Measurements from ENCODE around the gene DNAJB5.
"Not testable (repeated sequence)": the region's sequence is repeated elsewhere in the genome, so short reads cannot be mapped to it uniquely, and the experiment has no call there.

DNAJB5 gene

DNA sequence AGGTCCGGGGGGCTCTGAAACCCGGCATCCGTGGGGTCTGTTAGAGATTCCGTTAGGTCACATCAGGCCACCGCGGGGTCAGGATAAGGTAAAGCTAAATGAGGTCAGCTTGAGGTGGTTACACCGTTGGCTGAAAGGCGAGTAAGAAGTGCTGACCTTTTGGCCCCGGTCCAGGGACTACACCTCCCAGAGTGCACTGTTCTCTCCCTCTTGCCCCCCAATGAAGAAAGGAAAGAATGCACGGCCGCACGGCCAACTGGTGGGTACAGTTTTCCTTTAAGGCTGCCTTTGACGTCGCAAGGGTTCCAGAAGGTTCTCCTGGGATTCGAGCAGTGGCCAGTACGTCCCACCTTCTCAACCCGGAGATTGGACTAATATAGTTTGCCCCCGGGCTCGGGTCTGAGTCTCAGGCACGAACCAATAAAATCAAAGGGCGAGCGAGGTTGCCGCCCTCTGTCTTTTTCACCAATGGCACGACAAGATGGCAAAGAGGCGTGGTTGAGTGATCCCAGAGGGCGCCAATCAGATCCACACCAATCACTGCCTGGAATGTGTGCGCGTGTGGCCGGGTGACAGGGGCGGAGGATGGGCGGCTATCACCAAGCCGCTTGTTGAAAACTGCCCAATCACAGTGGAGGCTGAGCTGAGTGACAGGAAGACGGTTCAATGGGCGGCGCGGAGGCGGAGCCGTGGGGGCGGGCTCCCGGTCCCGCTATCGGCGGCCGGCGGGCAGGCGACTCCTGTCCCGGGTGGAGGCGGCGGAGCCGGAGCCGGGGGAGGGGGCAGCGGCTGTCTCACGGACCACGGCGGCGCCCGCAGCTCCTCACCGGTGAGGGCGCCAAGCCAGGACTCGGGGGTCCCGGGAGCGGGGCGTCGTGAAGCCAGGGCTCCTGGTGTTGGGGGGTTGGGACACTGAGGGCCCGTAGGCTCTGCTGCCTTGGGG lies at the start of gene DNAJB5:
Gene DNAJB5, plus strand, starts transcription at position 743 of the 943 bp plus-strand sequence. CDS start 886 bp downstream, outside the sequence.
- DNase-seq = peak; percentile 96

DNA sequence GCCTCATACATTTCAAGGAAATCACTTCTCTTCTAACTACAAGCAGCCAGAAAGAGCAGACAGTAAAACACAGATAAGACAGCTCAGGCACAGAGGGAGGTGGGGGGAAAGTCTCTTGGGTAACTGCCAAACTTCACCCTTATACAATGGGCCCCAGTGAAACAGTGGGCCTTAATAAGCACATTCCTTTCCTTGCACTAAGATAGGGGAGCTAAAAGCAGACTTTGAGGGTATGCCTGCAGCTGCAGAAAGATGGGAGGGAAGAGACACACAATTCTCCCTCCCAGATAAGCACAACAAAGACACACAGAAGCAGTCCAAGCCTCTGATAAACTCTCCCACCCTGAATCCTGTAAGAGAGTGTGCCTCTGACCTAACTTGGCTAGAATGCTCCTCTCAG lies 49.6 kb upstream of the DNAJB5 start:
- not testable (repeated sequence) for DNase-seq

DNA sequence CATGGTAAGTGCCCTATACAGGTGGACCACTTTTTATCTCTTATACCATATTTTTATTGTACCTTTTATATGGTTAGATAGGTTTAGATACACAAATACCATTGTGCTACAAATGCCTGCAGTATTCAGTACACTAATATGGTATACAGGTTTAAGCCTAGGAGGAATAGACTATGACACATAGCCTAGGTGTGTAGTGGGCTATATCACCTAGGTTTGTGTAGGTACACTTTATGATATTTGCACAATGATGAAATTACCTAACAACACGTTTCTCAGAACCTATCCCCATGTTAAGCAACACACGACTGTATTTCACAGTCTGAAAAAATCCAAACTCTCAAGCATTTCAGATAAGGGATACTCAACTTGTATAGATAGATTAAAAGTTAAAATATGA lies 41.1 kb upstream of the DNAJB5 start:
- DNase-seq = no peak

DNA sequence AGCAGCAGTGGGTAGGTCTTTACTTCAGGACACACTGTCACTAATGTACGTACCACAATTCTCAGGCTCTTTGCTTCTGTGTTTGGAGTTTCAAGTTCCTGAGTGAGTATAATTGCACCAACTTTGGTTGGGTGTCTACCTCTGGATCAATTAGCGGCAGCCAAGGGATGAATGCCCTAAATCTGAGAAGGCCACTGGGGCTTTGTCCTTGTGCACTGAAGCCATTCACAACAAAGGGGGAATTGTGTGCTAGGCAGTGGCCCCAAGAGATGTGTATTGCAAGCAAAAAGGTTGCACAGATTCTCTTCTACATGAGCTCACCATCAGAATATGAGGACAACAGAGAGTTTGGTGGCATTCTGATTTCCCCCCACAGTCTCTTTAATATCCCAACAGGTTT lies 35.3 kb upstream of the DNAJB5 start:
- DNase-seq = no peak

DNA sequence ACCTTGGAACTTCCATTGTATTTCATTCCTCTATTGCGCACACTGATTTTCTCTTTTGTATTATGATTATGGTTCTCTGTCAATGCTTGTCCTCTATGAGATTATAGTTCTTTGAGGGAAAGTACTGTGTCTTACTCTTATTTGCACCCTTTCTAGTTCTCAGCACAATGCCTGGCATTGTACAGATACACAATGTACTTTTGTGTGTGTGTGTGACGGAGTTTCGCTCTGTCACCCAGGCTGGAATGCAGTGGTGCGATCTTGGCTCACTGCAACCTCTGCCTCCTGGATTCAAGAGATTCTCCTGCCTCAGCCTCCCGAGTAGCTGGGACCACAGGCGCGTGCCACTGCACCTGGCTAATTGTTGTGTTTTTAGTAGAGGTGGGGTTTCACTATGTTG lies 33.5 kb upstream of the DNAJB5 start:
- not testable (repeated sequence) for DNase-seq

DNA sequence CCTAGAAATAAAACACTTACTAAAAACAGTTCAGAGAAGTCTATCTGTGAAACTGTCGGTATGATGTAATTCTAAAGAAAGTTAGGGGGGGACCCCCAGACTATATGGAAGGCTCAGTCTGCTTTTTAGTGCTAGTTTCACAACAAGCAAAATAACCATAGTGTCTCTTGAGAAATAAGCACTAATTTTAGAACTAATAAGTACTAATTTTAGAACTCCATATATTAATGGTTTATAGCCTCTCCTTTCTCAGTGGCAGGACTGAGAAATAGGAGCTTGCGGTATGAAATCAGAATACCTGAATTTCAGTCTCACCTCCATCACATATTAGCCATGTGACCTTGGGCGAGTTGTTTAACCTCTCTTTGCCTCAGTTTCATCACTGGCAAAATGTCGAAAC lies 32.9 kb upstream of the DNAJB5 start:
- no peak for DNase-seq

DNA sequence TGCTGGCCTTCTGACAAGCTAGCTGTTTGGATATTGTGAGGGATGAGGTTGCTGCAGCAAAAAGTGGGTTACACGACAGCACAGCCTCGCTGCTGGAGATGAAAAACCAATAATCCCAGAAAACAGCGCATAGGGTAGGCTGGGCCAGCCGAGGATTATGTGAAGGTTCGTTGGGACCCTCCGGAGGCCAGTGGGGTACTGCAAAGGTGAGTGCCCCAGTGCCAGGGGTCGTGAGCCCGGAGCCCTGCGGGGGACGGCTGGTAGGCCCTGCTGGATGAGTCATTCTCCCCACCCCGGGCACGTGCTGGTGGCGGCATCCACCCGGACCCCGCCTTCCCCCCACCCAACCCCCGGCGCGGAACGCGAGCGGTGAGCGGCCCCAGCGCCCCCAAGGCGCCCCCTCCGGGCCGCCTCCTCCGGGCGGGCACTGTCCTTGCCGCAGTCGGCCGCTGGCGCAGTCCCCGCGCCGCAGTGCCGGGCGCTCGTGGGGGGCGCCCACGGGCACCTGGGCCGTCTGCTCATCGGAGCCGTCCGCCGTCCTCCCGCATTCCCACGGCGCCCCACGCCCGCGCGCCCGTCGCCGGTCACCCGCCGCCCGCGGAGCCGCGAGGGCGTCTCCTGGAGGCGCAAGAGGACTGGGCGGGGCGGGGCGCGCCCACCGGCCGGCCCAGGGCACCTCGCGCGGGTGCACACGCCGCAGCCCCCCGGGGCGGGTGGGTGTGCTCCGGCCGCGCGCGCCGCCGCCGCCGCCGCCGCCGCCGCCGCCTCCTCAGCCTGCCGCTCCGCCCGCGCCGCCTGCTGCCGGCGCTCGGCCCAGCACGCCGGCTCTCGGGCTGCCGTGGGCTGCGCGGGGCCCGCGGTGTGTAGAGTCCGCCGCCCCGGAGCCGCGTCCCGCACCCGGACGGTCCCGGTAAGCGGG lies 31.8 kb upstream of the DNAJB5 start, which contains the start of gene PHF24:
Gene PHF24, plus strand, starts transcription at position 794 of the 919 bp plus-strand sequence. CDS start 13,014 bp downstream, outside the sequence.
- no peak for DNase-seq

DNA sequence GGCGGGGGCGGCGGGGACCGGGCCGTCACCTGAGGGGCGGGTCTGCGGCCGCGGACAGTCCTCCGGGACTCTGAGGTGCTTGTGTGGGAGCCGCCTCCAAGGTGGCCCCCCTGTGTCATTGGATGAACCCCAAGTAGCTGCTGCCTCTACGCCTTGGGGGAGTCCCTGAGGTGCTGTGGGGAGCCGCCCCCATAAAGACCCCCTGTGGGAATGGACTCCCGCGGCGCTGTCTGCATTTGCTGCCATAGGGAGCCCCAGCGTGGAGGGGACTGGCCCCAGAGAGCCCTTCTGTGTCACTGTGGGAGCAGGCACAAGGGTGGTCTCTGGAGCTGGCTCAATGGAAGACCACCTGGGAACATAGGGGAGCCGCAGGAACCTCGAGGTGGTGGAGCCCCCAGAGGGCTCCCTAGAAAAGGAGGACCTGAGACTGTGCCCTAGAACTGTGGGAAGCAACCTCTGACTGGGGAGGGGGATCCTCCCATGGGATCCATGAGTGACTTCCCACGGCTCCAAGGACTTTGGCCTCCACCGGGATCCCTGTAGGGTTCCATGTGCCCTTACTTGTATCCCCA lies 31.0 kb upstream of the DNAJB5 start:
- DNase-seq = no peak

DNA sequence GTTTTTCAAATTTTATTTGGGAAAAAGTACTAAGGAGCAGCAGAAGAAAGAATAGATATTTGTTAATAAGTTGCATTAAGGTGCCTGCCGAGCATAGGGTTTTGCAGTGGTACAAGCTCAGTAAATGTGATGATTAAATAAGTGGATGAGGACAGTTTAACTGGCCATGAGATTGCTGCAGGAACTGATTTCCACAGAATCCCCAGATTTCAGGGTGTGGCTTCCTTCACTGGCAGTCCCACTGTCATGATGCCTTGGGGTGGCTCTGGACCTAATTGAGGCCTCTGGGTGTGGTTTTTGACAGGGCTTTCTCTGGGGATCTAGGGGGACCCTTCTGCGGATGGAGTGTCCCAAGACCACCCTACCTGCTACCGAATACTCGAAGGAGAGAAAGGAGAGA lies 30.1 kb upstream of the DNAJB5 start:
- no peak for DNase-seq

DNA sequence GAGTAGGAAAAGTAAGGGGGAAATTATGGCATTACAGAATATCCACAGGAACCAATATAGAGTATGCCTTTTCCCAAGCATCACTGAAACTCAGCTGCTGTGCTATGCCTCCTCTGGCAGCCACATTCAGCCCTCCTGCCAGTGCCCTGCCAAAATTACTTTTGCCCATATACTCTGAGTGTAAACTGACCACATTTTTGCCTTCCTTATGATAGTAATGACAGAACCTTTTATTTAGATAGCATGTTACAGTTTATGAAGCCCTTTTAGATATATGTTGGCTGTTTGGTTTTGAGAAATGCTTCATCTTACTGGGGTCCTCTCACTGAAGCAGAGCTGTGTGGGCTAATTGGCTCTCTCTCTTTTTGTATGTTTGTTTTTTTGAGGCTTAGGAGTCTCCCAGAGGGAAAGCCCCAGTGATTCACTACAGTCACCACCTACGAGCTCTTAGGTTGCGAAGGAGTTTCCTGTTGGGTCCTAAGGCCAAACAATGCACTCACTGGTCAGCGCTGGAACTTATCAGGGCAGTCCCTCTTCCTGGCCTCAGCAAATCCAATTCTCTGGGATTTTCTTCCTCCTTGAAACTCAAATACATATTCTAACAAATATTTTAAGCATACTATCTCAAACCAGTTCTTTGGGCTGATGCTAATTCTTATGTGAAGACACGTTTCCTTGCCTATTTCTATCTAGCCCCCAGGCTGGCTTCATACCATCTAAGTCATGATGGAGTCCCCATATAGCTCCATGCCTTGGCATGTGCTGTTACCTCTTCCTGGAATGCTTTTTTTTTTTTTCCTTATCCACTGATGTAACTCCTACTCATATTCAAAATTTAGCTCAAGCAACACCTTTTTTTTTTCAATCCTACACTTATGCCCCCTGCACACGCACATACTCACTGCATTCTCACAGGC lies 27.7 kb upstream of the DNAJB5 start:
- no peak for DNase-seq

DNA sequence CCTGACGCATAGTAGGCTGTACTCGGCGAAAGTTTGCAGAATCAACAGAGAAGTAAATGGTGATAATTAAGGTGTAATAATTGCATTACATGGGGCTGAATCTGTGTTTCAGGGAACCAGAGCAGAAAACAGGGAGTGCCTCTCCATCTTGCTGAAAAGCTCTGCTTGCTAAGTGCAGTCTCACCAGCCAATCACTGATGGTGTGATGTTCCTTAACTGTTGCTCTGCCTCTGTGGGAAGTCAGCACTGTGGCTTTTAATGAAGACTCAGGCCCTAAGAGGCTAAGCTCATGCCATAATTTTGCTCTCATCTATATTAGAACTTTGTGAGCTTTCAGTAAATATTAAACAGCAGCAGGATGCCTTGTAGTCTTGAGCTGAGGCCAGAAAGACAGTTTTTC lies 27.0 kb upstream of the DNAJB5 start:
- DNase-seq = no peak

DNA sequence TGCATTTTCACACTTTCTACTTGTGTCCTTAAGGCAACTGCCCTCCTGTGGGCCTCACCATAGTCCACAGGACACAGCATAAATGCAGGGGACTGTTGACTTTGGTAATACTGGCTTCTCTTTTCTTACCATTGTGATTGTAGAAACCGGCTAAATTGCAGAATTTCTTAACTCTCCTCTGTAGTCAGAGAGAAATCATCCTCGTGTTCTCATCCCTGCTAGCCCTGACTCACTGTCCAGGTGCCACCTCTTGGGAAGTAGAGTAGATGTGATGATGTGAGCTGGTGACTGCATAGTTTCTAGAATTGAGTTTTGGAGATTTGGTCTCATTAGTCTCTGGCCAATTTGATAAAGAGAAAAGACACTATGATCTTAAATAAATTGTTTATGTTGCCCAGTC lies 26.0 kb upstream of the DNAJB5 start:
- no peak for DNase-seq

DNA sequence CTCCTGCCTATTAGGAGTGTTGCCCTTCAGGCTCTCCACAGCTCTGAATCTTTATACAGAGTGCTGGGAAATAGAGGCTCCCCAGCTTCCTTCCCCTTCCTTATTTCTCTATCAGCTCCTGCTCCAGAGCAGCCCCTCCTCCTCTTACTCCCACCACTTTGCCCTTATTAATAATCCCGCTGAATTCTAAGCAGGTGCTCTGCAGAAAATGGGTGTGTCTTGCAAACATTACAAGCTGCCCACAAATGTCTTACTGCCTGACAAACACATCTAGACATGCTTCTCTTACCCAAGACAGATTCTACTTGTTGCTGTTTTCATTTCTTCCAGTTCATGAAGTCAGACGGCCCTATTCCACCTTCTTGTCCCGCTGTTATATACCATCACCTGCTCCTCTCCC lies 25.1 kb upstream of the DNAJB5 start:
- no peak for DNase-seq

DNA sequence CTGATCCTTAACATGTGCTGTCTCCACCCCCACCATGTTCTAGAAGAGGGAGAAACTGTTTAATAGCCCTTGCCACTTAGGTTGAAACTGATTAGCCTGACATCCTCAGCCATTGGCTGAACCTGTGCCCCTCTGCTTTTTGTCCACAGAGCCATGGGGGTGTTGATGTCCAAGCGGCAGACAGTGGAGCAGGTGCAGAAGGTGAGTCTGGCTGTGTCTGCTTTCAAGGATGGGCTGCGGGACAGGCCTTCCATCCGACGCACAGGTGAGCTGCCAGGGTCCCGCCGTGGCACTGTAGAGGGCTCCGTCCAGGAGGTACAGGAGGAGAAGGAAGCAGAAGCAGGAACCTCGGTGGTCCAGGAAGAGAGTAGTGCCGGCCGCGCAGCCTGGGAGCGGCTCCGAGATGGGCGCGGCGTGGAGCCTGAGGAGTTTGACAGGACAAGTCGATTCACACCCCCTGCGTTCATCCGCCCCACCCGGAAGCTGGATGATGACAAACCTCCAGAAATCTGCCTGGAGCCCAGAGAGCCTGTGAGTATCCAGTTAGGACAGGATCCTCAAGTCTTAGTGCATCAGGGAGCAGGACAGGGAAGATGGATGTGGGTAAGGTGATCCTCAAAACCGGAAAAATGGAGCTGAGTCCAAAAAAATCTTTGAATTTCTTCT lies 18.3 kb upstream of the DNAJB5 start:
- DNase-seq = no peak

DNA sequence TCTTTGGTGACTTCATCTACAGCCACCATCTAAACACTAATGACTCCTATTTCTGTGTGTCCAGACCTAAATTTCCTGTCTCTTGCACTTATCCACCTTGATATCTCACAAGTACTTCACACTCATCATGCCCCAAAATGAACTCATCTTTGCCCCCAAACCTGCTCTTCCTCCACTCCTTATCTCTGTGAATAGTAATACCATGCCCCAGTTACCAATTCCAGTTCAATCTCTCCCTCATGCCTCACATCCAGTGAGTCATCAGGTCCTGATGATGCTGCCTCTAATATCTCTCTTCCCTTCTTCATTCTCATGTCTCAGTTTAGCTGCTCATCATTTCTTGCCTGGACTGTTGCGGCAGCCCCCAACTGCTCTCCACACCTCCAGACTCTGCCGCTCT lies 14.9 kb upstream of the DNAJB5 start:
- no peak for DNase-seq

DNA sequence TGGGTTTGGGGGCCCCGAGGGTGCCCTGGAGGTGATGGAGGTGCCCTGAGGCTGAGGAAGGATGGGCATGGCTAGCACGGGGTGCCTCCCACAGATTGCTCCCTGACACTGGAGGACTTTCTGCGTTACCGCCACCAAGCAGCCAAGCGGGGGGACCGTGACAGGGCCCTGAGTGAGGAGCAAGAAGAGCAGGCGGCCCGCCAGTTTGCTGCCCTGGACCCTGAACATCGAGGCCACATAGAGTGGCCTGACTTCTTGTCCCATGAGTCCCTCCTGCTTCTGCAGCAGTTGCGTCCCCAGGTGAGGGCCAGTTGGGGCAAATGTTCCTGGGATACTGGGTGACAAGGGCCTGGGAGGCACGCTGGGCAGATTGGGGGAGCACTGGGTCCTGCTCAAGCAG lies 13.1 kb upstream of the DNAJB5 start:
- DNase-seq = no peak

DNA sequence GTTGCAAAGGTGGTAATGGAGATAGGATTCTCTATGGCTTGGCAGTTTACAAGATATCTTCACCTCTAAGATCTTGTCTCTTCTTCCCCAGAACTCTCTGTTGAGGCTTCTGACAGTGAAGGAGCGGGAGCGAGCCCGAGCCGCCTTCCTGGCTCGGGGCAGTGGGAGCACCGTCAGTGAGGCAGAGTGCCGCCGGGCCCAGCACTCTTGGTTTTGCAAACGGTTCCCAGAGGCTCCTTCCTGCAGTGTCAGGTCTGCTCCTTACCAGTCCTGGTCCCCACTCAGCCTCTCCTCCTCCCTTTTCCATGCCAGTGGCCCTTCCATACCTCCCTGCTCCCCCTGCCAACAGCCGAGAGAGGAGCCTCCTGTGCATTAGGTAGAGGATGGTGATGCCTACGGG lies 12.6 kb upstream of the DNAJB5 start:
- DNase-seq = no peak

DNA sequence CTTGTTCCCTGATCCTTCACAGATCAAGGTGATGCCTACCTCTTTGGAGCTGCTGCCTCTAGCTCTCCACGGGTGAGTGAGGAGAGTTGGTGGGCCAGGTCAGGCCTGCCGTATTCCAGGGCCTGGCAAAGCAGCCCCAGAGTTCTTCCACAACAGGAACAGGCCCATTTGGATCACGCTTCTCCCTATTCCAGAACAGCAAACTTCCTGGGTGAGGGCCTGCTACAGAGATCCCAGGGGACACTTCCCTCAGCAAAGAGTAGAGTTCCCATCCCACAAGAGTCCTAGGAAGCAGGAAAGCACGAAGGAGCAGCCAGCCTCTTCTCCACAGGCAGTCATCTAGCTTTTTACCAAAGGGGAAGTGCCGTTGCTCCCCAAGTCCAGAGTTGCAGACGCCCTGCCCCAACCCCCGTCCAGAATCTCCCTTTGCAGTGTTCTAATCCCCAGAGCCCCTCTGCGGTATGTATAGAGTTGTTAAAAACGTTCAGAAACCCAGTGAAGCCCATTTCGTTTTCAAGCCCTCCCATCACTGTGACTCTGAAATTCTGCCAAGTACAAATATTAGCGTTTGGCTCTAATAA lies 9.3 kb upstream of the DNAJB5 start:
- no peak for DNase-seq

DNA sequence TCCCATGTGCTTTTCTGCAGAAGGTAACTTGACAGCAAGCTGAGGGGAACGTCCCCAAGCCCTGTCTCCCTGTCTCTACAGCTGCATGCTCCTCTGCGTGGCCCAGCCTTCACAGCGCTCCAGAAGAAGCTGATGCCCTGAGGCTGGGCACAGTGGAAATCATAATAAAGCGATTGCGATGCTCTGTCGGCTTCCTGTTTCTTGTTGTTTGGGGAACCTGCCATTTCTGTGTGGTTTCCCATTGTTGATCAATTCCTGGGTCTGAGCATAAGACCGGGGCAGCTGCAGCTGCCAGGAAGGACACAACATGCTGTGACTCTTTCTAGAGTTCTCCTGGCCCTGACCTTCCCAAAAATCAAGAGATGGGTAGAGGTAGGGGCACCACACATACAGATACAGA lies 7.2 kb upstream of the DNAJB5 start:
- no peak for DNase-seq

DNA sequence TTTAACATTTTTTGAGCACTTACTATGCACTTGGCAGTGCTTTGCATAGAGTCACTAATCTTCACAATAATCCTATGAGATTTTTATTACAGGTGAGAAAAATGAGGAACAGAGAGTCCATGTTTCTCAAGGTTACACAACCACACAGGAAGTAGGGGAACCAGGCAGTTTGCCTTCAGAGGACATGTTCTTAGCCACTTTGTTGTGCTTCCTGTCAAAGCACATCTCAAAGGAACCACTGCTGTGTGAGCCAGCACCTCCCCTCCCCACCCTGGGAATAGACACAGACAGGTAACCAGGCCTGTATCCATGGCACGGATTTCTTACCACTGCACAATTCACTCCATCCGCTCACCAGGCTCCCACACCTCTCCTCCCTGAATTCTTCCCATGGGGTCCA lies 6.3 kb upstream of the DNAJB5 start:
- no peak for DNase-seq

DNA sequence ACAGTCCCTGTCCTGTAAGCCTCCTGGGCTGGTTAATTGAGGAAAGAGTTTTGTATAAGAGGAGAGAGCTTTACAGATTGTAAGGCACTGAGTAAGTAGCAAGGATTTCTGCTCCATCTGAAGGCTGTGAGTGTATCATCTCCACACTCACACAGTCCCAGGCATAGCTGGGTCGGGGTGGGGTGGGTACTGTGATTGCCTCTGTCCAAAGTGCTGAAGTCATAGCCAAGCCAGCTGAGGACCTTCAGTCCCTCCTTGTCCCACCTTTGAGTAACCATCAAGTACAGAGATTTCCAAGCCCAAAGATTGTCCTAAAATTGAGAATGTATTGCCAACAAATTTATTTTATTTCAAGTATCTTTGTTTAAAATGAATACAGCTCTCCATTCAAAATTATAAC lies 5.5 kb upstream of the DNAJB5 start:
- DNase-seq = no peak
